HG03558 (cell line): Measurements from ENCODE around the gene RBM39.
"Not testable (repeated sequence)": the region's sequence is repeated elsewhere in the genome, so short reads cannot be mapped to it uniquely, and the experiment has no call there.

Experiments
- ATAC-seq: cut with Tn5 transposase; IDR thresholded peaks from one replicate; pipeline ENCODE4 v1.9.1; 2021; ENCODE audit warnings: moderate number of reproducible peaks; ENCODE audit not compliant: unreplicated experiment; ENCODE audit errors: extremely low read depth

RBM39 gene

DNA sequence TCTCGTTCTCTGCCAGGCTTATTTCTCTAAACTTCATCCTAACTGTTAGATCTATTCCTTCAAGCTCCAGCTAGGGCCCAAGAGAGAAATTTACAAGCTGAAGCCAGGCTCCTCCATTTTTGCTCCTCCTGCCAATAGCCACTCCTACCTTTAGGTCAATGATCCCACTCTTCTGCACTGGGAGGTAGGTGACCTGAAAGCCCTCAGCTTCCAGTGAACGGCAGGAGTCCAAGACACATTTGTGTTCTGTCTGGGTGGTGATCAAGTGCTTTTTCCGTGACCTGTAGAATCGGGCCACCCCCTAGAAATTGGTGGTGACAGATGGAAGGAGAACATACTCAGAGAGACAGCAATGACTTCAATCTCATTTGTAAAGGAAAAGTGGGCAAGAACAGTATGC, 51.8 kb downstream of the RBM39 start:
- no peak for ATAC-seq

DNA sequence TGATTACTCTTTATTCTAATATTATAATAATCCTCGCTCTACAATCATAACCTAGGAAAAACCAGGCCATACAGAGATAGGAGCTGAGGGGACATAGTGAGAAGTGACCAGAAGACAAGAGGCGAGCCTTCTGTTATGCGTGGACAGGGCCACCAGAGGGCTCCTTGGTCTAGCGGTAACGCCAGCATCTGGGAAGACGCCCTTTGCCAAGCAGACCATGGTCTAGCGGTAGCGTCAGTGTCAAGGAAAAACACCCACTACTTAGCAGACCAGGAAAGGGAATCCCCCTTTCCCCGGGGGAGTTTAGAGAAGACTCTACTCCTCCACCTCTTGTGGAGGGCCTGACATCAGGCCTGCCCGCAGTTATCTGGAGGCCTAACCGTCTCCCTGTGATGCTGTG, 55.2 kb downstream of the RBM39 start:
- not testable (repeated sequence) for ATAC-seq

DNA sequence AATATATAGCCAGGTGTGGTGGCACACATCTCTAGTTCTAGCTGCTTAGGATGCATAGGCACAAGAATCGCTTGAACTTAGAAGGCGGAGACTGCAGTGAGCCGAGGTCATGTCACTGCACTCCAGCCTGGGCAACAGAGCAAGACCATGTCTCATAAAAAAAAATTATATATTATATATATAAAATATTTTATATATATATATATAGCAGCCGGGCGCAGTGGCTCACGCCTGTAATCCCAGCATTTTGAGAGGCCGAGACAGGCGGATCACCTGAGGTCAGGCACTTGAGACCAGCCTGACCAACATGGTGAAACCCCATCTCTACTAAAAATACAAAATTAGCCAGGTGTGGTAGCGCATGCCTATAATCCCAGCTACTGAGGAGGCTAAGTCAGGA, 56.7 kb downstream of the RBM39 start:
- ATAC-seq, result not testable (repeated sequence)

DNA sequence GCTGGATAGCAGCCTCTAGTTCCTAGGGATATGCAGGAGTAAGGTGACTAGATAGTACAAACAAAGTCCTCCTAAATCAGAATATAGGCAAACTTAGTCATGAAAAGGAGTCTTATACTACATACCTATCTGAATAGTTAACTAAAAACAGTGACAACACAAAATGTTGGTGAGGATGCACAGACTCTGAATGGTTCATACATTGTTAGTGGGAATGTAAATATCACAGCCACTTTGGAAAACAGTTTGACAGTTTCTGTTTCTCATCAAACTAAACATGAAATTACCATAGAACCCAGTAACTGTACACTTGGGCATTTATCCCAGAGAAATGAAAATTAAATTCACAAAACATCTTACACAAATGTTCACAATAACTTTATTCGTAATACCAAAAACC, 60.1 kb downstream of the RBM39 start:
- ATAC-seq, result no peak

DNA sequence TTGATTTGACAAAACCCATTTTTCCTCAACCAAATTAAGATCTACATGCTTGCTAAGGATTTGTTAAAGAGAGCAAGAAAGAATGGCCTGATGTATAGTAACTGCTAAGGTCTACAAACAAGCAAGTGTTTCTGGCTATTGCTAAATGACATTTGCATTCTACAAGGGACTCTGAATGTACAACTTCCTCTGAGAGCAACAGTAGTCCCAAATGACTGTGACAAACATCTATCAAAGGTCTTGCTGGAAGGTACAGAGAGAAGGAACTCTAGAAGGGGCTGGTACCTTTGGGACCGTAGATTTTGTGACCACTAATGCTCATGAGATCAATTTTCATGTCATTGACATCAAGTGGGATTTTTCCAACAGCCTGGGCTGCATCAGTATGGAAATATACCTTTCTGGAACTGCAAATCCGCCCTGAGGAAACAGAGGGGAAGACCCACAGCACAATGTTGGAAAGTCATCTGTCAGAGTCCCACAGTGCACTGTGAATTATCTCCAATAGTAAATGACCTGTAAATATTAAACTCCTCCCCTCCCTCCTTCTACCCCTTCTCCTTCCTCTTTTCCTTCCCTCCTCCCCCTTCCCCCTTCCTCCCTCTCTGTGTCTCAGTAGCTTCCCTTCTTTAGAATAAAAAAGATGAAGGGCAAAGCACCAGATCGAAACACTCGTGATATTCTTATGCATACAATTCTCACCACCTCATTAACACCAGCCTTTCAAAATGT, 61.4 kb downstream of the RBM39 start:
- no peak for ATAC-seq

DNA sequence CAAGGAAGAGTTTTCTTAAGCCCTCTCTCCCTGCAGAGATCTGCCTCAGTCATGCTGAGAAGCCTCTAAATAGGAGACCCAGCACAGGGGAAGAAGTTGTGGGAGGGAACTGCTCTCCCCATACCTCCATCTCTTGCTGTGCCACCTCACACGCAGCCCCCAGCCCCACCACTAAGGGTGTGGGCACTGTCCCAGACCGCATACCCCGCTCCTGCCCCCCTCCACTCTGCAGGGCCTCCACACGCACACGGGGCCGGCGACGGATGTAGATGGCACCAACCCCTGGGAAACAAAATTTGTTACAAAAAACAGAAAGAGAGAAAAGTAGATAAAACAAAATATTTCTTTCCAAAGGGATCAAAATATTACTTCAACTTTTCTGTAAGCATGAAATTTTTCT, 67.1 kb downstream of the RBM39 start:
- ATAC-seq, result no peak

DNA sequence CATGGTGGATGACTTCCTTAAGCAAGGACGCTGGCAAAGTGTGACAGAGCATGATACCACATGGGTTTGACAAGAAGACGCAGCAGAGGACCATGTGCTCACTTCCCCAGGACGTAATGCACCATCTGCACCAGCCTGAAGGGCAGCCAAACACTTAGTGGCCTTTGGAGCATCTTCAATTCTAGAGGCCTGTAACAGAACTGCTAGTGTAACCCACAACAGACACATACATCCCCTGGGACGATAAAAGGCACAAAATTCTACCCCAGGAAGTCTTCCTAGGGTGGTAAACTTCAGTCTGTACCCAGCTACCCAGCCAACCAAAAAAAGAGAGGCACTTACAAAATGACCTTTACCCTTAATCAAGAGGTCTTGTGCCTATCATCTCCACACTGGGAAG, 68.2 kb downstream of the RBM39 start:
- no peak for ATAC-seq

DNA sequence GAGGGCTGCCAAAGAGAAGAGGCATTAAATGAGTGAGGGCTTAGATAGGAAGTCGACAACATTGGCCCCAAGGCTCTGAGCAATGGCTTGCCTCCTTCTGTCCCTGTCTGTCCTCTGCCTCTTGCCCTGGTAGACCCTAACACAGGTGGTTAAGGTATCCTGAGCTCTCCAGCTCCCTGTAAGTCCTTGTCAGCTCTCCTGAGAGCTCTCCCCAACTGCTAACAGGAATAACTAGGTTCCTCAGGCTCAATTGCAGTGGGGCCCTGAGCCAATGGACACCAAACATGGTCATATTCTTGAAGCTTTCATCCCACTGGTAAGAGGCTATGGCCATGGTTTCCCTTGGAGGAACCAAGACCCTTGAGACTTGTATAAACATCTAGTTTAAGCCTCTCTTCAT, 72.4 kb downstream of the RBM39 start:
- no peak for ATAC-seq

DNA sequence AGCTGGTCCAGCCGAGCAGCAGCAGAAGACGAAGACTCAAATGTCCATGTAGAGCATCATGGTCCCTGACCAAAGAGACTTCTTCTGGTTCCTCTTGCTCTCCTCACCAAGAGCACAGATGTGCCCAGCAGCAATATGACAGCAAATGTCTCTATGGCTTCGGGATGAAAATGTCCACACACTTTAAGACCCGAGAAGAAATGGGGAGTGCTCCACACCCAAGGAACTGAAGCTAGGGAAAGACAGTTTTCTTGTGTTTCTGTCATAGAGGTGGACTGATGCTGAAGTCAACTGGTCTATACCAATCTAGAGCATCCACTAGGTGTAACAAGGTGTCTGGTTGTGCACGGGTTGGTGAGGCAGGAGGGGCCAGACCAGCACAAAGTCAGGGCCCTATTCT, 72.8 kb downstream of the RBM39 start:
- ATAC-seq, result no peak

DNA sequence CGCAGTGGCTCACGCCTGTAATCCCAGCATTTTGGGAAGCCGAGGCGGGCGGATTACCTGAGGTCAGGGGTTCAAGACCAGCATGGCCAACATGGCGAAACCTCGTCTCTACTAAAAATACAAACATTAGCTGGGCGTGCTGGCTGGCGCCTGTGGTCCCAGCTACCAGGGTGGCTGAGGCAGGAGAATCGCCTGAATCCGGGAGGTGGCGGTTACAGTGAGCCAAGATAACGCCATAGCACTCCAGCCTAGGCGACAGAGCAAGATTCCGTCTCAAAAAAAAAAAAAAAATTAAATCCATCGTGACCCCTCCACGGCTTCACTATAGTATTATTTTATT, 76.1 kb downstream of the RBM39 start:
- ATAC-seq, result no peak

DNA sequence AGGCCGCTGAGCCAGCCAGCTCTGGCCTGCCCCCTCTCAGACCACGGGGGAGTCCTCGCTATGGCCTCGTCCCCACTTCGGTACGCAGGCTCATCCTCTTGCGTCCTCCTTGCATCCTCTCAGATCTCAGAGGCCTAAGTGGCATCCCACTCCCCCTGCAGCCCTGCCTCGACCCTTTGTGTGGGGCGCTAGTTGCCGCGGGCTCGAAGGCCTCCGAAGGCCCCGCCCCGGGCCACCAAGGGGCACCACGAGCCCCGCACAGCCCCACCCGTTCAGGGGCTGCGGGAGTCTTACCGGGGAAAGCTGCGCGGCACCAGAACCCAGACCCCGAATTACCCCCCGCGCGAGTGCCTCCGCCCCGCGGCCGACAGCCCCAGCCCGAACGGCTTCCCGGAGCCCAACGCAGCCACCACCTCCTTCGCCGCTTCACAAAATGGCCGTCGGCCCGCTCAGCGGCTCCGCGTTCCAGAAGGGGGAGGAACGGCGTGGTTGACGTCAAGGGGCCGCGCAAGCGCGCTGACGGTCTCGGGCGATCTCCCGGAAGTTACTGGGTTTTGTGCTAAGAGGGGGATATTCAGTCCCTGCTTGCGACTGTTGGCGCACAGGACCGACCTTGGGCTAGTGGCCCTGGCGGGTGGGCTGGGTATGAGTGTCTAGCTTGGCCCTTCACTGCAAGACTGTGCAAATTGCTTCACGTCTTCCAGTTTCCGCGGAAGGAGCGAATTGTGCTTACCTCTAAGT, 77.4 kb downstream of the RBM39 start, which contains the start of the genes CPNE1 and RBM12:
Gene CPNE1 (minus strand): TSS at position 435 of the 741 bp plus-strand sequence. CDS start 31,977 bp downstream, outside the sequence.
Gene RBM12 (minus strand): TSS at position 435 of the 741 bp plus-strand sequence. CDS start 9,578 bp downstream, outside the sequence.
- no peak for ATAC-seq

DNA sequence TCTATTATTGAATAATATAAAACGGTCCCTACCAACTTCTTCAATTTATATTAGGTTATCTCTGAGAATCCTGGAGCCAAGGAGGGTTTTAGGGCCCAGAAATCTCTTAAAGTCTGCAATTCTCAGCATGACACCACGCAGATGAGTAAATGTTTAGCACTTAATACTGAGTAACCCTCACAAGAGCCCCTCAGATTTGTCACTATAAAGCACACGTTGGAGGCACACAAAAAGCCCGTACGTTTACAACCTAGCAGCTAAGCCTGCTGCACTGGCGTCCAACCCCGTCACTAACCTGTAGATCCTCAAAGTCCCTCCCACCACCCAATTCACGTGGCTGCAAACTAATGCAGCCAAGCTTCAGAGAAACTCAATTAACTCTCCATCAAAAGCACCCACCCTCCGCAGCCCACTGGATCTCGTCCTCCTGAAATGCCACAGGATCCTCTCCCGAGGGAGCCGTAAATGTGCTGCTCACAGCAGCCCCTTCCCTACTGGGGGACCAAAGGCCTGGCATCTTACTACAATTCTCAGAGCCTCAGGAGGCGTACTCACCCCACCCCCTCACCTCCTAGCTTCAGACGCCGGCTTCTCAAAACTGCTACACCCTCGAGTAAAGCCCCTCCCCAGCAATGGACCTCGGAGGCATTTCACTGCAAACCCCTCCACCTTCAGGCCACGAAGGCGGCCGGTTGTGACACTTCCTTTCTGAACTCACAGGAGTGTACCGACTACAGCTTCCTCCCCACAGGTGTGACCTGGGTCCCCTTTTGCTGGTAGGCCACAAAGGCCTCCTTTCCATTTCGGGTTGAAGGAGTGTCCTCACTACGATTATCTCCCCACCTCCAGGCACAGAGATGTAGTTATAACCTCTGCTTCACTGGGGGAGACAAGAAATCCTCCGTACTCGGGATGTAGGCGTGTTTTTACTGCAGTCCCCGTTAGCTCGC, 78.3 kb downstream of the RBM39 start:
- no peak for ATAC-seq

DNA sequence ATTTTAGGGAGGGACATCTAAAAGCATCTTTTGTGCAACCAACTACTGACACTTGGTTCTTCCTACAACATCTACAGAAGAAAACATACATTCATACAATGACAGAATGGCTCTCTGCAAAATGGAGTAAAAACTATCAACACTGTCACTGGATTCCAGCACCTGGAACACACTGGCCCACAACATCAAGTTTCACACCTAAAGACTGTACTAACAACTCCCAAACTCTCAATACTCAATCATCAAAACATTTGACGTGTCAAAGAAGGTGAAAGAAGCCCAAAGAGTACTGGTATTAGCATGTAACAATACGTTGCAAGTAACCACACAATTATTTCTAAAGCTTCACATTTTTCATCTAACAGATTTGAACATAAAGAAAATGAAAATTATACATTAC, 79.5 kb downstream of the RBM39 start:
- ATAC-seq, result no peak

DNA sequence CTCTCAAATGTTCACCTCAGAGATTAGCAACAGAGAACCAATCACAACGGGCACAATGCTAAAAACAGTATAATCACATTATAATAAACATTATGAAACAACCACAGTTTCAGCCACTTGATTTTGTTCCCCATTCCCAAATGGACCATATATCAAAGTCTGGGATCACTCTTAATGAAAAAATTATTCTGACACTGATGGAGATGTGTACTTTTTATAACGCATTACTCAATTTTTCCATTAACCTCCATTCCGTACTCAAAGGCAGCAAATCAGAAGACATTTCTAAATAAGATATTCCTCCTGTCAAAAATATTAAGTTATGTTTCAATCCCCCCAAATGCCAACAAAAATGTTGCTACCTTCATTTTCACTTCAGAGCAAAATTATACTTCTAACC, 80.2 kb downstream of the RBM39 start:
- no peak for ATAC-seq

DNA sequence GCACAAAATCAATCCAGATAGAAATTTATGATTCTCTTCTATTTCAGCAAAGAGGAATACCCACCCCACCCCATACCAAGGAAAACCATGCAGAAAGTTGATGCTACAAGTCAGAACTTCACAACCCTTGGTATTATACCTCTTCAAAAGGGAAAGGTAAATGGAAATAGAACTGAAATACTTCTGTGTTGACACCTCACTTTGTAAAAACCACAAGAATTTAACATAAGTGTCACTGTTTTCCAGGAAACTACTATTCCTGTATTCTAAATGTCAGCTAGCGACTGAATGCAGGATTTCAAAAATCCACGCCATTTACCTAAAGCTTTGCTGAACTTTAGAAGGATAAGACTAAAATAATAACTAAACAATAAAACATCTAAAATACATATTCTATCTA, 81.0 kb downstream of the RBM39 start:
- no peak for ATAC-seq

DNA sequence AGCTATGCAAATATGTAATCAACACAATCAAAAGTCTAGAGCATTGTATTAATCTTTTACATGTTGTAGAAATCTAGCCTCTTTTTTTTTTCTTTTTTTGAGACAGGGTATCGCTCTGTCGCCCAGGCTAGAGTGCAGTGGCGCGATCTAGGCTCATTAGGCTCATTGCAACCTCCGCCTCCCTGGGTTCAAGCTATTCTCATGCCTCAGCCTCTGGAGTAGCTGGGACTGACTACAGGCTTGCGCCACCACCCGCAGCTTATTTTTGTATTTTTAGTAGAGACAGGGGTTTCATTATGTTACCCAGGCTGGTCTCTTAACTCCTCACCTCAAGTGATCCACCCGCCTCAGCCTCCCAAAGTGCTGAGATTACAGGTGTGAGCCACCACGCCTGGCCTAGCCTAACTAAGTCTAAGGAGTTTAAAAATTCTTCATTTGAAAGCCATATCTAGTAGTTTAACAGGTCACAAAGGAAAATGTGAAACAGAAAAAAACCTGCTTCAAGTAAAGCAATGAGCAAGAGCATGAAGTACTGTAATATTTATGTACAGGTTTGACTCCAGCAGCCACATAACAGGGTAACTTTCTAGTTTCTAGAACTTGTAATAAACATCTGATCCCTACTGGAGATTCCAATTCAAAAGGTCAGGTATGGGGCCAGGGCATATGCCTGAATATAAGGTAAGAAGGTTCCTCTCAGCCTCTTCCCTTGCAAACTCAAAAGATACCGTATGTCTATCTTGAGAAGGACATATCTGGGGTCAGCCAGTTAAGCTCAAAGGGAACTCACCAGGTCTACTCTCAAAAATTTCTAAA, 81.7 kb downstream of the RBM39 start:
- ATAC-seq, result no peak

DNA sequence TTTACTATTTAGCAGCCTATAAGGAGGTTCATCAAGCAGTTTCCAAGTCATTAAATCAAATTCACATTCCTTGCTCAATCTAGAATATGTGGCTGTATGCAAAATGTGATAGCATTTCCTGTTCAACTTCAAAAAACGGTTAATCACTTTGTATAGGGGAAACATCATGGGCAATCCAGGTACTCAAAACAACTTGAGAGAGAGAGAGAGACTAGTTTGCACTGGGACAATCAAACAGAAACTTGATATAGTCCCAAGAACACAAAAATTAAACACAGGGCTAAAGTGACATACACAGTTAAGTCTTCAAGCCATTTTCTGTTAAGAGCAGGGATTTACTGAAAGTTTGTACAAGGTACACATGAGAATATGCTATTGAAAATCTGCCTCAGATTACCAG, 84.8 kb downstream of the RBM39 start:
- ATAC-seq, result no peak

DNA sequence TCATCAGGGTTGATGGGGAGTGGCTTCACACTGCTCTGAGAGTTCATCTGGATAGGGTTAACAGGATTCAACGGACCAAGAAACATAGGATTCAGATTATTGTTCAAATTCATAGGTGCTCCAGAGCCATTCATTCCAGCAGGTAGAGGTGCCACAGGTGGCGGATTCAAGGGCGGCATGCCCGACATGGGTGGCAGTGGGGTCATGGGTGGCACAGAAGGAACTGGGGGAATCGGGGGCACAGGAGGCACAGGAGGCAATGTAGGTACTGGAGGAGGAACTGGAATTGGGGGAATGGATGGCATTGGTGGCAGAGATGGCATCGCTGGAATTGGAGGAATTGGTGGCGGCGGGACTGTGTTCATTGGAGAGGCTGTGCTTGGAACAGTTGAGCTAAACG, 87.6 kb downstream of the RBM39 start:
- ATAC-seq, result no peak

DNA sequence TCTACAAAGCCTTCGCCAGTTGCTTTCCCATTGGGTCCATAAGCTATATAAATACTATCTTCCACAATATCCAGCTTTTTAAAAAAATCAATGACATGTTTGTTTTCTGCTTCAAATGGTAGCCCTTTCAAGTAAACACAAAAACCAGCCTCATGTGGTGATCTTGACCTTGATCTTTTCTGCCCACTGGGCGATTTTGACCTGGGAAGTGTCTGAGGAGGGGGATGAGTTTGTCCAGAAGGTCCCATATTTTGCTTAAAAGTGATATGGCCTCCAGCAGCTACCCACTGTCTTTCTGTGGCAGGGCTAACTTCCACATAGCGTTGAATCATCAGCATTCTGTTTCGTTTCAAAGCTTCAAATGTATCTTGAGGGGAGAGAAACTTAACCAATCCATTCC, 88.2 kb downstream of the RBM39 start:
- ATAC-seq, result no peak
